Measurements from ENCODE around the gene SNX5.

Gene SNX5

DNA sequence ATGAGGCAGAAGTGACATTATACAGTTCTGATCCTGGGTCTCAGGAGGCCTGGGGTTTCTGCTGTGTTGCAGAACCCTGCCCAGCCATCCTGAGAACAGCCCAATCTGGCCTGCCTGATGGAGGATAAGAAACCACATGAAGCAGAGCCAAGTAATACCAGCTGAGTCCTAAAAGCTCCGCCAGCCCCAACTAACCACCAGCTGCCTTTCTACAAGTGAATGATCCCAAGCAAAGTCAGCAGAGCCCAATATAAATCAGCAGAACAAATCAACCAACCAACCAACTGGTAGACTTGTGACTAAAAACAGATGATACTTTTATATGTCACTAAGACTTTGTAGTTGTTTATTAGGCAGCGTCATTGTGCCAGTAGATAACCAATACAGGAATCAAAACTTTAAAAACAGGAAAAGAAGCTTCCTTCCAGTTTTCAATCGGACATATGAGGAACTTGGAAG lies 52.1 kb downstream of the SNX5 start:
- no peak for DNase-seq (ENCODE audit: low spot score)

DNA sequence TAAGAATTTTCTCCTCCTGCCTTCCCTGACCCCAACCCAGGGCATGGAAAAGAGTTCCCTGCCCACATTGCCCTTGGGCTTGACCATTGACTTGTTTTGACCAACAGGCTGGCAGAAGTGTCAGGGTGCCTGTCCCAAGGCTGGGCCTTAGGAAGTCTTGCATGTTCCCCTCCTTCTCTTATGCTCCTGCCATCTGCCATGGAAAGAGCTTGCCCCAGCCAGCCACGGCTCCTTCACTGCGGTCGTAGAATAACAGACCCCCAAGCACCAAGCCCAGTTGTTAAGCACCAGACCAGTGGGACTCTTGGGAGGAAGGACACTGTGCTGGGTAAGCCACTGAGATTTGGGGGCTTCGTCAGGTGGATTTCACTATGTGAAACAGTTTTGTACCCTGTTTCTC lies 53.6 kb downstream of the SNX5 start:
- no peak for DNase-seq (ENCODE audit: low spot score)

DNA sequence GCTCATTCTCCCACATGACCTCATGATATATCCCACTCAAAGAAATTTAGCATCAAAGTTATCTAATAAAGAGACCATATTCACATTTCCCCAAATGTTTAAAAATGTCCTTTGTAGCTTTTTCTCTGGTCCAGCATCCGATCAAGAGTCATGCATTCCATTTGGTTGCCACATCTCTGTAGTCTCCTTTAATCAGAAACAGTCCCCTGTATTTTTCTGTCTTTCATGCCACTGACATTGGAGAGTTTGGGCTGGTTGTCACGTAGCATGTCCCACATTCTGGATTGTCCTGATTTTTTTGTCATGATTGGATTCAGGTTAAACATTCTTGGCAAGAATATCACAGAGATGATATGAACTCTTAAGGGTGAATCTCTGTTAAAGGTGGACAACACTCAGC lies 55.7 kb downstream of the SNX5 start:
- DNase-seq (ENCODE audit: low spot score) = no peak

DNA sequence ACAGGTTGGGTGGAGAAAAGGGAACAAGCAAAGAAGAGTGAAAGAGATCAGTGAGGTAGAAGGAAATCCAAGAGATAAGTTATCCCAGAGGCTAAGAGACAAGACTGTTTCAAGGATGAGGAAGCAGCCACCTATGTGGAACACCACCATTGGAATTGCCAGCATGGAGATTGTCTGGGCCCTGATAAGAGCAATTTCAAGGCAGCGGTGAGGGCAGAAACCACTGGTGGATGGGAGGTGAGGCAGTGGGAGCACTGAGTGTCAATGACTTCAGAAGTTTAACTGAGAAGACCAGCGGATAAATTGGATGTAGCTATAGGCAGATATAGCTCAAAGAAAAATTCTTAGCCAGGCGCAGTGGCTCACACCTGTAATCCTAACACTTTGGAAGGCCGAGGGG lies 56.7 kb downstream of the SNX5 start:
- no peak for DNase-seq (ENCODE audit: low spot score)

DNA sequence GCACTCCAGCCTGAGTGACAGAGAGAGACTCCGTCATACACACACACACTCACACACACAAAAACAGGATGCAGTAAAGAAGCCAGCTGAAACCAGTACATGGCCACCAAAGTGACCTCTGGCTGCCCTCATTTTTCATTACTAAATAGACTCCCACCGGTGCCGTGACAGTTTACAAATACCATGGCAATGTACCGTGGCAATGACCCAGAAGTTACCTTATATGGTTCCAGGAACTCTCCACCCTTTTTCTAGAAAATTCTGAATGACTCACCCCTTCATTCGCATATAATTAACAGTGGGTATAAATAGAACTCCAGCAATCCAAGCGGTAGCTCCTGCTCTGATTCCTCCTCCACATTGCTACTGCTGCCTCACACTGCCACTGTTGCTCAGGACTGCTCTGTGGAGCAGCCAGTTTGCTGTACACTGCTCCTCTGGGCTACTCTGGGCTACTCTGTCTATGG lies 57.7 kb downstream of the SNX5 start:
- no peak for DNase-seq (ENCODE audit: low spot score)

DNA sequence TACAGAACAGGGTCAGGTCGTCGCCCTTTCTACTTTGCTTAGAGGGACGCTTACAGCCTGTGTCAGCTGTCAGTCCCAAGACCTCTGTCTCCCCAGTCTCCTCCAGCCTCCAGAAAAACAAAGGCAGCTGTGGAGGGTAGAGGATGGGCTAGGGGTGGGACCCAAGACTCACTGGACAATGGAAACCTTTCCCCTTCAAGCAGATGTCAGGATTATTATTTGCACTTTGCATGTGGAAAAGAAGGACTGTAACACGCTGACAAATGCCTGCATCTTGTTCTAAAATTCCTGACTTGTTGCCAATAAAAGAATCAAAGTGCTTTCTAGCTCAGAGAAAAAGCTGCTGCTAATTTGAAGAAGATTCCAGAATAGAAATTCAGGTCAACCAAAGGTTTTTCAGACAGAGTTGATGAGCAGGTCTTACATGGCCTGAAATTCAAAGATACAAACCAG lies 58.7 kb downstream of the SNX5 start:
- no peak for DNase-seq (ENCODE audit: low spot score)

DNA sequence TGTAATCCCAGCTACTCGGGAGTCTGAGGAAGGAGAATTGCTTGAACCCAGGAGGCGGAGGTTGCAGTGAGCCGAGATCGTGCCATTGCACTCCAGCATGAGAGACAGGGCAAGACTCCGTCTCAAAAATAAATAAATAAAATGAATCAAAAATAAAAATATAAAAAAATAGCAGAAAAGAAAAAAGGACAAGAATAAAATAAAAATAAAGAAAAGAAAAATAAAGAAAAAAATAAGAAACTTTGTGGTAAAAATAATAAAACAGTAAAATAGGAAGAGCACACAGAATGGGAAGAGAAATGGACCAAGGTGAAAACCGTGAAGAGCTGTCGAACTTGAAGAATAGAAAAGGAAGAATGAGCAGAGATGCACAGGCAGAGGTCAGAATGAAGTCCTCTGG lies 63.0 kb downstream of the SNX5 start:
- DNase-seq (ENCODE audit: low spot score) = no peak

DNA sequence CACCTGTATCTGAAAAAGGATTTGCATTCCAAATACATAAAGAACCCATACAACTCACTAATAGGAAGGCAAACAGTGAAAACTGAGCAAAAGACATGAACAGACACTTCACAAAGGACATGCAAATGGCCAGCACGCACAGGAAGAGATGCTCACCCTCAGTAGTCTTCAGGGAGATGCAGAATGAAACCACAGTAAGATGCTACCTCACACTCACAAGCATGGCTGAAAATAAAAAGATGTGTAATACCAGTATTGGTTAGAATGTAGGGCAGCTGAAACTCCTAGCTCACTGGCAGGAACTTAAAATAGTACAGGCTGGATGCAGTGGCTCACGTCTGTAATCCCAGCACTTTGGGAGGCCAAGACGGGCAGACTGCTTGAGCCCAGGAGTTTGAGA lies 64.6 kb downstream of the SNX5 start:
- DNase-seq (ENCODE audit: low spot score) = no peak

DNA sequence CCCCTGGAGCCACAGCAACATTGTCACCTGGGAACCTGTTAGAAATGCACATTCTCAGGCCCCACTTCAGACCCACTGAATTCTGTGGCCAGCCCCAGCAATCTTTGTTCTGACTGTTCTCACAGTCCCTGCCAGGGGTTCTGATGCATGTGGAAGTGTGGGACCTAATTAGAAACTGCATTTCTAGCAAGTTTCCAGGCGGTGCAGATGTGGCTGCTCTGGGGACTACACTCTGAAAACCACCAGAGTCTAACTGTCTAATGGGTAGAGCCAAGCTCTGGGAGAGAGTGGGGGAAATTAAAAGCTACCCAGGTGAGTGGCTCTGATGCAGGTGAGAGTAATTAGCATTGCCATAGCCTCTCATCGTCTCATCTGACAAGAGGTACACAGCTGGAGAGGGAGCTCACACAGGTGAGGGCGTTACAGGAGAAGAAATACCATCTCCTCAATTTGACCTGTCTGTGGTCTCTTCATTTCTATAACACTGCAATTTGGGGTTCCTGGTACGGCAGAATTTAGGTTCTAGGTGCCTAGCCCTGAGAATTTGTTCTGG lies 66.0 kb downstream of the SNX5 start:
- DNase-seq (ENCODE audit: low spot score) = no peak

DNA sequence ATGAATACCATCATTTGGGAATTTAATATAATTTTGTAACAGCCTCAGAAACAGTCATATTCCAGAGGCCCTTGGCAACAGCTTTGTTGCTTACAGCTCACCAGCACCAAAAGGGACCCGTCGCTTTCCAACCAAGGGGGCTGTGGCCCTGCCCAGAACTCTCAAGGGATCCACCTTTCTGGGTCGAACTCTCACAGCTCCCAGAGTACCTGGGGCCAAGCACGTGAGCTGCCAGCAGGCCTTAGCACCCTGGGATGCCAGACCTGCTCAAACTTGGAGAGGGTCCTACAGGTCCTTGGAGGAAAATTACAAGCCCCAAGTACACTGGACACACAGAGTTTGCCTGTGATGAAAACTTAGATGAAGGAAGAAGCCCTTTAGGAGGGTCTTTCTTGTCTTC lies 66.6 kb downstream of the SNX5 start:
- no peak for DNase-seq (ENCODE audit: low spot score)

DNA sequence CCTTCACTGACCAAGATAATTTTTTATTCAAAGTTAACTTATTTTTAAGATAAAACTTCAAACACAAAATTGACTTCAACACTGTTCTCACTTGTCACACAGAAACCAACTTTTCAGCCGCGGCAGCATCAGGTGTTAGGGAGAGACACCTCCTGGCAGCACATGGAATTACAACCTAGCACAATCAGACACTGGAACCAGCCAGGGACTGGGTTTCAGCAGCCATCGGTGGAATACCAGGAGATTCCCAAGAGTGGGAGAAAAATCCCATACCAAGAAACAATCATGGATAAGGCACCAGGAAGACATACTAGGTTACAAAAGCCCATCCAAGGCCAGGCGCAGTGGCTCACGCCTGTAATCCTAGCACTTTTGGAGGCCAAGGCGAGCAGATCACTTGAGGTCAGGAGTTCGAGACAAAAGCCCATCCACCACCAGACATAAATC lies 70.0 kb downstream of the SNX5 start:
- DNase-seq (ENCODE audit: low spot score) = peak; percentile 86

DNA sequence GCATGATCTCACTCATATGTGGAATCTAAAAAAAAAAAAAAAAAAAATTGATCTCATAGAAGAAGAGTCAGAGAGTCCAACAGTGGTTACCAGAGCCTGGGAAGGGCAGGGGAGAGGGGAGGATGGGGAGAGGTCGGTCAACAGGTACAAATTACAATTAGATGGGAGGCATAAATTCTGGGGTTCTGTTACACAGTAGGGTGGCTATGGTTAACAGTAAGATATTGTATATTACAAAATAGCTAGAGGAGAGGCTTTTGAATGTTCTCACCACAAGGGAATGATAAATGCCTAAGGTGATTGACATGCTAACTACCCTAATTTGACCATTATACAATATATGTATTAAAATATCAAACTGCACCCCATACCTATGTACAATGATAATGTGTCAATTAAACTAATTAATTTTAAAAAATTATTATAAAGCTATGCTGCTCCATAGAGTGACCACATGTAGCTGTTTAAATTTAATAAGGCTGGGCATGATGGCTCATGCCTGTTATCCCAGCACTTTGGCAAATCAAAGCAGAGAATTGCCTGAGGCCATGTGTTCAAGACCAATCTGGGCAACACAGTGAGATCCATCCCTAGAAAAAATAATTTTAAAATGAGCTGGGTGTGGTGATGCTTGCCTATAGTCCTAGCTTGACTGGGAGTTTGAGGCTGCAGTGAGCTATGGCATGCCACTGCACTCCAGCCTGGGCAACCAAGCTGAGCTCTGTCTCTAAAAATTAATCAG lies 70.9 kb downstream of the SNX5 start:
- DNase-seq (ENCODE audit: low spot score) = no peak

DNA sequence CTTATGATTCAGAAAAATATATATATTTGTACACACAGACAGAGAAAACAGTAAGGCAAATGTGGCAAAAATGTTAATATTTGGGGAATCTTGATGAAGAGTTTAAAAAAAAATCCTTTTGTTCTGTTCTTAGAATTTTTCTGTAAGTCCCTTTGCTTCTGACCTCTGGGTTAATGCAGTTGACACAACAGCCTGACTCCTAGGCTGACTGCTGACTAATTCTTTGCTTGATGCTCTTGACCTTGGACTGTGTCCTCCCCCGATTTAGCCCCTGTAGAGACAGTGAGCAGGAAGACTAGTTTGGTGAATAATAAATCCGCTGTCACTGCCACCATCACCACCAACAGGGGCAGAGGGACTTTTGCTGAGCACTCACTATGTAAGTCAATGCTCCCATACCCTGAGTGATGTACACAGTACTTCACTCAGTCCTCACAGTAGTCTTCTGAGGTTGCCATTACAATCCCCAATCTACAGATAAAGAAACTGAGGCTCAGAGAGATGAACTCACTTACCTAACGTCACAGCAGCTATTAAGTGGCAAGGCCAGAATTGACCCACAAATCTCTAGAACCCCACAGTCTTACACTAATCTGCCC lies 71.7 kb downstream of the SNX5 start:
- DNase-seq (ENCODE audit: low spot score) = peak; percentile 65

DNA sequence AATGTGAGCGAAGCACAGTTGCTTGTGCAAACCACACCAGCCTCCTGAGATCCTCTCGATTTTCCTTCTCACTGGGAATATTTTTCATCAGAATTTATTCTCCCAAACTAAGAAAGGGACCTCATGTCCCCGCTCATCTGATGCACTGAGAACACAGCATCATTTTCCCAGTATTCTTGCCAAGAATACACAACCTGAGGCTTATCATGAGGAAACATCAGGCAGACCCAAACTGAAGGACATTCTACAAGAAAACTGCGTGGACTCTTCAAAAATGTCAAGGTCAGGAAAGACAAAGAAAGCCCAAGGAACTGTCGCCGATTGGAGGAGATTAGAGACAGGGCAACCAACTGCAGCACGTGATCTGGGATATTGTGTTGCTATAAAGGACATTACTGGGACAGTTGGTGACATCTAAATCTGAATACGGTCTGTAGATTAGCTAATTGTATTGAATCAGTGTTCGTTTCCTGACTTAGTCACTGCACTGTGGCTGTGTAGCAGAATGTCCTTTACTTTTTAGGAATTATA lies 72.3 kb downstream of the SNX5 start:
- no peak for DNase-seq (ENCODE audit: low spot score)

DNA sequence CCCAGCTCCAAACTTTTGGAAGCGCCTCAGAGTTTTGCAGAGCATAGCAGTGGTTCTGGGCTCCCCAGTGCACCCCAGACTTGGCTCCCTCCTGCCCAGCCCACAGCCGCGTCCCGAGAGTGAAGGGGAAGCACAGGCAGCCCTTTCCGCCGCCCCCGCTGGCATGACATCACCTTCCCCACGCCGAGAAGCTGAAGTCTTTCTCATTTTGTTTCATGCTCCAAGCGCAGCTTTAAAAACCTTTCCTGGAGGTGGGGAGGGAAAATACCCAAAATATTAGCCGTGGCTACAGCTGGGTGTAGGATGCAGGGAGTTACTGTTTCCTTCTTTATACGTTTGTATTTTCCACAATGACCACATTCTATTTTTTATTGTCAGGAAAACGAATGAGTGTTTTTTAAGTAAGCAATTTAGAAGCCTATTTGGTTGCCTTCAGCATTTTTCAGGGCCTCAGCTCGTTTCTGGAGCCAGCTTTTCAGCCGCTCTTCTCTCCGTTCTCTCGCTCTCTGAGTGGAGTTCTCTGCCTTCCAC lies 72.9 kb downstream of the SNX5 start:
- DNase-seq (ENCODE audit: low spot score) = no peak

DNA sequence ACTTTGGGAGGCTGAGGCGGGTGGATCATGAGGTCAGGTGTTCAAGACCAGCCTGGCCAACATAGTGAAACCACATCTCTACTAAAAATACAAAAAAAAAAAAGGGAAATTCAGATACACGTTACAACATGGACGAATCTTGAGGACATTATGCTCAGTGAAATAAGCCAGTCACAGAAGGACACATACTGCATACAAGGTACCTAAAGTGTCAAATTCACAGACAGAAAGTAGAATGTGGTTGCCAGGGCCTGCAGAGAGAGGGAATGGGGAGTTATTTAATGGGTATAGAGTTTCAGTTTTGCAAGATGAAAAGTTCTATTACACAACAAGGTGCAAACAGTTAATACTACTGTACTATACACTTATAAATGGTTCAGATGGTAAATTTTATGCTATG lies 75.1 kb downstream of the SNX5 start:
- no peak for DNase-seq (ENCODE audit: low spot score)

DNA sequence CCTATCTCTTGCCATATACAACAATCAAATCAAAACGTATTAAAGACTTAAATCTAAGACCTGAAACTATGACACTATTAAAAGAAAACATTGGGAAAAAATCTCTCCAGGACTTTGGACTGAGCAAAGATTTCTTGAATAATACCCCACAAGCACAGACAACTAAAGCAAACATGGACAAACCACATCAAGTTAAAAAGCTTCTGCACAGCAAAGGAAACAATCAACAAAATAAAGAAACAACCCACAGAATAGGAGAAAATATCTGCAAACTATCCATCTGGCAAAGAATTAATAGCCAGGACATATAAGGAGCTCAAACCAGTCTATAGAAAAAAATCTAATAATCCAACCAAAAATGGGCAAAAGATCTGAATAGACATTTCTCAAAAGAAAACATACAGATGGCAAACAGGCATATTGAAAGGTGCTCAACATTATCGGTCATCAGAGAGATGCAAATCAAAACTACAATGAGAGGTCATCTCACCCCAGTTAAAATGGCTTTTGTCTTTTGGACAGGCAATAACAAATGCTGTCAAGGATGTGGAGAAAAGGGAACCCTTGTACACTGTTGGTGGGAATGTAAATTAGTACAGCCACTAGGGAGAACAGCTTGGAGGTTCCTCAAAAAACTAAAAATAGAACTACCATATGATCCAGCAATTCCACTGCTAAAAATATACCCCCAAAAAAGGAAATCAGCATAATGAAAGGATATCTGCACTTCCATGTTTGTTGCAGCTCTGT lies 76.2 kb downstream of the SNX5 start:
- no peak for DNase-seq (ENCODE audit: low spot score)

Data from HuH-7 (cell line).